Measurements from ENCODE around the gene COPZ1. TPM values are rescaled to one million over a fixed set of nuclear protein-coding genes. Genes with fewer than 3 reads are reported as not detected.

COPZ1 gene
- total and polyA plus RNA-seq, 9 of the 15 experiments (the other 6 are each of a cell fraction or from before 2014, with no cell fraction given) = 137 to 487 (median 233) TPM

GRCh38 chr12:54282949-54283593 is 41.9 kb upstream of the COPZ1 start (continued):
- TF ChIP-seq CHD4 (IDR thresholded peaks at IDR 0.05; ENCODE audit: insufficient read depth, insufficient replicate concordance, low read depth, low read length, poor library complexity, severe bottlenecking) (no peak), MYBL2 (IDR thresholded peaks at IDR 0.05; ENCODE audit: low read depth) (no peak), MYBL2 (CRISPR knock-in tag; IDR thresholded peaks at IDR 0.05; ENCODE audit: borderline replicate concordance) (no peak), RCOR1 (IDR thresholded peaks at IDR 0.05; ENCODE audit: borderline replicate concordance in 1 of 2, low read depth in 2 of 2, low read length in 2 of 2) (no peak), CUX1 (CRISPR knock-in tag; IDR thresholded peaks at IDR 0.05) (no peak), ZNF707 (CRISPR knock-in tag; conservative IDR thresholded peaks at IDR 0.05) (no peak), POLR3G (IDR thresholded peaks at IDR 0.05; ENCODE audit: extremely low read depth, insufficient read length, insufficient replicate concordance) (no peak), CHD1 (IDR thresholded peaks at IDR 0.05; ENCODE audit: low read length) (no peak), ZC3H8 (IDR thresholded peaks at IDR 0.05) (no peak), POLR3A (IDR thresholded peaks at IDR 0.05; ENCODE audit: borderline replicate concordance, extremely low read depth, insufficient read depth, insufficient read length) (no peak), ZNF518B (CRISPR knock-in tag; IDR thresholded peaks at IDR 0.05) (no peak), HDAC1 (IDR thresholded peaks at IDR 0.05) (no peak), TFAP4 (CRISPR knock-in tag; IDR thresholded peaks at IDR 0.05; ENCODE audit: borderline replicate concordance) (peak; percentile 42; the same call in 1 of the 2 replicates), PPARD (CRISPR knock-in tag; IDR thresholded peaks at IDR 0.05) (no peak), CGGBP1 (CRISPR knock-in tag; IDR thresholded peaks at IDR 0.05) (no peak), NFE2 (IDR thresholded peaks at IDR 0.05; ENCODE audit: low read depth) (no peak), PRMT5 (CRISPR knock-in tag; IDR thresholded peaks at IDR 0.05) (no peak)
